KMS-11 (cell line): ENCODE measurements around the gene PTPN22.

Experiments
- H2AFZ ChIP-seq: fragments of 200-600 bp; sonication (generic); 2 replicates; pipeline ENCODE4 v1.6.1; 2016; ENCODE audit warnings: antibody characterized with exemption, mixed run types, low read depth
- H3K27ac ChIP-seq: fragments of 200-600 bp; sonication (generic); 2 replicates; pipeline ENCODE4 v1.6.1; 2016; ENCODE audit warnings: mild to moderate bottlenecking, mixed run types
- H3K27me3 ChIP-seq: fragments of 200-600 bp; sonication (generic); 2 replicates; pipeline ENCODE4 v1.6.1; 2017; ENCODE audit warnings: mild to moderate bottlenecking, low read depth, mixed run types, moderate library complexity; ENCODE audit not compliant: insufficient read depth
- H3K36me3 ChIP-seq: fragments of 200-600 bp; sonication (generic); 2 replicates; pipeline ENCODE4 v1.6.1; 2017; ENCODE audit warnings: mild to moderate bottlenecking, mixed run types; ENCODE audit not compliant: insufficient read depth
- H3K4me1 ChIP-seq: fragments of 200-600 bp; sonication (generic); 2 replicates; pipeline ENCODE4 v1.6.1; 2016; ENCODE audit warnings: mild to moderate bottlenecking, low read depth, mixed run types; ENCODE audit not compliant: poor library complexity, severe bottlenecking
- H3K4me2 ChIP-seq: fragments of 200-600 bp; sonication (generic); 2 replicates; pipeline ENCODE4 v1.7.0; 2016; ENCODE audit warnings: mild to moderate bottlenecking, mixed run types
- H3K4me3 ChIP-seq: fragments of 200-600 bp; sonication (generic); IDR thresholded peaks from 2 replicates; pipeline ENCODE4 v1.6.1; 2017; ENCODE audit warnings: low read depth, low read length, mixed read lengths; ENCODE audit not compliant: insufficient read depth
- H3K79me2 ChIP-seq: fragments of 200-600 bp; sonication (generic); 2 replicates; pipeline ENCODE4 v1.6.1; 2016; ENCODE audit warnings: low read depth, mixed run types; ENCODE audit not compliant: insufficient read depth
- H3K9ac ChIP-seq: fragments of 200-600 bp; sonication (generic); 2 replicates; pipeline ENCODE4 v1.6.1; 2016; ENCODE audit warnings: mild to moderate bottlenecking, mixed run types
- H4K20me1 ChIP-seq: fragments of 200-600 bp; sonication (generic); 2 replicates; pipeline ENCODE4 v1.6.1; 2016; ENCODE audit warnings: mild to moderate bottlenecking, mixed run types; ENCODE audit not compliant: insufficient read depth
- TF ChIP-seq, protein P1 (sequence below): fragments of 200-600 bp; sonication (generic); conservative IDR thresholded peaks from 2 replicates; pipeline ENCODE4 v1.6.1; 2017; ENCODE audit warnings: low read depth, mild to moderate bottlenecking, antibody characterized with exemption, low read length, moderate library complexity, mixed read lengths

PTPN22 gene

DNA sequence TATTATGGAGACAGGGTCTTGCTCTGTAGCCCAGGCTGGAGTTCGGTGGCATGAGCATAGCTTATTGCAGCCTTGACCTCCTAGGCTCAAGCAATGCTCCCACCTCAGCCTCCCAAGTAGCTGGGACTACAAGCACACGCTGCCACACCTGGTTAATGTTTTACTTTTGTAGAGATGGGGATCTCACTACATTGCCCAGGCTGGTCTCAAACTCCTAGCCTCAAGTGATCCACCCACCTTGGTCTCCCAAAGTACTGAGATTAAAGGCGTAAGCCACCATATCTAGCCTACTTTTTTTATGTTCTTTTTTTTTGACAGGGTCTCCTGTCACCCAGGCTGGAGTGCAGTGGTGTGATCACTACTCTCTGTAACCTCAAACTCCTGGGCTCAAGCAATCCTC lies 21.8 kb upstream of the PTPN22 start:
- Histone ChIP-seq H3K36me3 (no peaks in the 10 kb centered on the region), H3K4me3 (no peak overlapping the region), H4K20me1 (no peaks in the 10 kb centered on the region), H3K9ac (no peak overlapping the region), H3K79me2 (no peaks in the 10 kb centered on the region), H2AFZ (no peak overlapping the region), H3K4me1 (no peaks in the 10 kb centered on the region), H3K4me2 (no peak overlapping the region), H3K27ac (no peak overlapping the region), H3K27me3 (no peaks in the 10 kb centered on the region)
- TF ChIP-seq, protein P1, sequence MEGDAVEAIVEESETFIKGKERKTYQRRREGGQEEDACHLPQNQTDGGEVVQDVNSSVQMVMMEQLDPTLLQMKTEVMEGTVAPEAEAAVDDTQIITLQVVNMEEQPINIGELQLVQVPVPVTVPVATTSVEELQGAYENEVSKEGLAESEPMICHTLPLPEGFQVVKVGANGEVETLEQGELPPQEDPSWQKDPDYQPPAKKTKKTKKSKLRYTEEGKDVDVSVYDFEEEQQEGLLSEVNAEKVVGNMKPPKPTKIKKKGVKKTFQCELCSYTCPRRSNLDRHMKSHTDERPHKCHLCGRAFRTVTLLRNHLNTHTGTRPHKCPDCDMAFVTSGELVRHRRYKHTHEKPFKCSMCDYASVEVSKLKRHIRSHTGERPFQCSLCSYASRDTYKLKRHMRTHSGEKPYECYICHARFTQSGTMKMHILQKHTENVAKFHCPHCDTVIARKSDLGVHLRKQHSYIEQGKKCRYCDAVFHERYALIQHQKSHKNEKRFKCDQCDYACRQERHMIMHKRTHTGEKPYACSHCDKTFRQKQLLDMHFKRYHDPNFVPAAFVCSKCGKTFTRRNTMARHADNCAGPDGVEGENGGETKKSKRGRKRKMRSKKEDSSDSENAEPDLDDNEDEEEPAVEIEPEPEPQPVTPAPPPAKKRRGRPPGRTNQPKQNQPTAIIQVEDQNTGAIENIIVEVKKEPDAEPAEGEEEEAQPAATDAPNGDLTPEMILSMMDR: no peak

DNA sequence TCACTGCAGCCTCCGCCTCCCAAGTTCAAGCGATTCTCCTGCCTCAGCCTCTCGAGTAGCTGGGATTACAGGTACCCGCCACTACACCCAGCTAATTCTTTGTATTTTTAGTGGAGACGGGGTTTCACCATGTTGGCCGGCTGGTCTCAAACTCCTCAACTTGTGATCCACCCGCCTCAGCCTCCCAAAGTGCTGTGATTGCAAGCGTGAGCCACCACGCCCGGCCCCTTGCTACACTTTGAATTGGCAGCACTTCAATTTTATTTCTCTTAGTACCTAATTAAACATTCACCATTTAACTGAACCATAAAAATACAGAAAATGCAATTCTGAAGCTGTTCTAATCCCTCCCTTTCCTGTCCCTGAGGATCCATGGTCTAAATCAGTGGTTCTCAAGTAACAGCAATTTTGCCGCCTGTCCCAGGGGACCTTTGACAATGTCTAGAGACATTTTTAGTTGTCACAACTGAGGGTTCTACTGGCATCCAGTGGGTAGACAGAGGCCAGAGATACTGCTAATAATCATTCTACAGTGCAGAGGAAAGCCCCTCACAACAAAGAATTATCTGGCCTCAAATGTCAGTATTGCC lies 20.2 kb upstream of the PTPN22 start:
- TF ChIP-seq, protein P1: no peak
- H3K27me3 ChIP-seq: no peaks in the 10 kb centered on the region
- H3K4me2 ChIP-seq: no peak overlapping the region

DNA sequence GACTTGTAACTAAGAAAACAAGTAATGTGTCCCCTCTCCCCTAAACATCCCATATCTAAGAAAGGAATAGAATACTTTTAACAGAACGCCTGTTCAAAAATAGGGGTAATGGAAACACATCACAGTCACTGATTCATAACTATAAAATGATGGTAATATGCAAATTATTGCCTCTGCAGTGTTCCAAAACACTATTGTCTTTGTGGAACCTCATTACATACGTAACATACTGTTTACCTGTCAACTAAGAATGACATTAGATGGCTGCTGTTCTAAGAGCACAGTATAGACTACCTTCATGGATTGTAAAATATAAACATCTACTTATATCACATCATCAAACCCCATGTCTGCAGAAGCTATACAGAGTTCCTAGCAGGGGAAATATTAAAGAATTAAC lies 19.3 kb upstream of the PTPN22 start:
- Histone ChIP-seq H3K27ac (no peak overlapping the region), H4K20me1 (no peaks in the 10 kb centered on the region), H3K9ac (no peak overlapping the region), H2AFZ (no peak overlapping the region), H3K4me3 (no peak overlapping the region), H3K27me3 (no peaks in the 10 kb centered on the region), H3K79me2 (no peaks in the 10 kb centered on the region), H3K4me1 (no peaks in the 10 kb centered on the region), H3K36me3 (no peaks in the 10 kb centered on the region), H3K4me2 (no peak overlapping the region)
- TF ChIP-seq, protein P1: no peak

More for the DNA sequence above, 20.2 kb upstream of the PTPN22 start:
- Histone ChIP-seq H3K36me3 (no peaks in the 10 kb centered on the region), H2AFZ (no peak overlapping the region), H4K20me1 (no peaks in the 10 kb centered on the region), H3K27ac (no peak overlapping the region), H3K4me3 (no peak overlapping the region), H3K9ac (no peak overlapping the region), H3K4me1 (no peaks in the 10 kb centered on the region), H3K79me2 (no peaks in the 10 kb centered on the region)

DNA sequence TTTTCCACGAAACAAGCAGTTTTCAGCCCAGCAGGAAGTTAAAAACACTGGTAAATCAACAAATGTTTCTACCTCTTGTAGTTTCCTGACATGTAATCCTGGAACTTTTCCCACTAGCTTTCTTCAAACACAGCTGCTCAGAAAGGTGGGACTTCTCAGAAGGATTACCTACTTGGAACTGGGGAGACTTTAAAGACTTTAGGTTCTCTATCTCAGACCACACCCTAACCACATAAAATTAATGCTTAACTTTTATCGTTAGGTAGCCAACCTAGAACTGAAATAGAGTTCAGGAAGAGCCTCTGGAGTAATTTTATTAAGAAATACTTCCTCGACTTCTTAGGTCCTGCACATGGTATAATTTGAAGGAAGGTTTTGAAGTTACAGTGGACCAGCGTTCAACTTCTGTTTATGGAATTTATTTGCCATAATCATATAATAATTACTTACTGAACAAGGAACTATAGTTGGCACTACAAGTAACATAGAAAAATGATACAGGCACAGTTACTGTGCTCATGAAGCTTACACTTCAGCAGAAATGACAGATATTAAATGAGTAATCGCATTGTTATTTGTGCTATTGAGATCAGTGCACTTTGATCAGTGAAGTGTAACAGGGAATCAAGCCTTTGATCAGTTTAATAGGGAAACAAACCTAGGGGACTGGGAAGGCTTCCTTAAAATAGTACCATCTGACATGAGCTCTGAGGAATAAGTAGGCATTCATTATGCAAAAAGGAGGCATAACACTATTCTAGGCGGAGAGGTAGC lies 16.1 kb upstream of the PTPN22 start, which contains the start of gene BCL2L15:
Gene BCL2L15 (minus strand): TSS at position 180 of the 774 bp plus-strand sequence. CDS start 206 bp downstream, outside the sequence.
- H3K27ac ChIP-seq: no peak within 1 kb of the TSS
- no peak within 1 kb of the TSS for H3K4me2 ChIP-seq
- no peak within 1 kb of the TSS for H2AFZ ChIP-seq
- no peaks in the 10 kb centered on the region for H3K79me2 ChIP-seq
- H3K36me3 ChIP-seq: no peaks in the 10 kb centered on the region
- H3K4me1 ChIP-seq: peaks cover under 1% of the 10 kb centered on the region
- no peak within 1 kb of the TSS for H3K9ac ChIP-seq
- no peaks in the 10 kb centered on the region for H4K20me1 ChIP-seq
- no peaks in the 10 kb centered on the region for H3K27me3 ChIP-seq
- TF ChIP-seq, protein P1: no peak
- no peak within 1 kb of the TSS for H3K4me3 ChIP-seq
